HG02840 (cell line): ENCODE results near the gene TRIM52.

Experiments
- ATAC-seq: cut with Tn5 transposase; IDR thresholded peaks from one replicate; pipeline ENCODE4 v1.9.1; 2021; ENCODE audit warnings: mild to moderate bottlenecking, moderate library complexity, moderate number of reproducible peaks; ENCODE audit not compliant: unreplicated experiment, low FRiP score

The TRIM52 gene

DNA sequence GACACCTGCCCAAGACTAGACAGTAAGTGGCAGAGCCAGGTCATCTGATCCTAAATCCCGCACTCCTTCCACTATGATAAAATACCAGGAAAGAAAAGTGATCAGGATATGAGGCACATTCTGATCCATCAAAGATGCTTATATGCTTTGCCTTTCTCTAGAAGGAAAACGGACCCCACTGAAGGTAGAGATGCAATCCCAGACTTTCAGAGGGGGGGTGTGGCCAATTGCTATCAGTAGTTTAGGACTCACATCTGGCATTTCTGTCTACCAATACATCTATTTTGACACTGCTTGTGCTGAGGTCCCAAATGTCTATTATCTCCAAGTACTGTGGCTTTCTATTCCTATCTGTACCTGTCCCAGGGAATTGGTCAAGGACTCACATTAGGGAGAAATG is 1.7 kb downstream of the TRIM52 start:
- no peak for ATAC-seq

DNA sequence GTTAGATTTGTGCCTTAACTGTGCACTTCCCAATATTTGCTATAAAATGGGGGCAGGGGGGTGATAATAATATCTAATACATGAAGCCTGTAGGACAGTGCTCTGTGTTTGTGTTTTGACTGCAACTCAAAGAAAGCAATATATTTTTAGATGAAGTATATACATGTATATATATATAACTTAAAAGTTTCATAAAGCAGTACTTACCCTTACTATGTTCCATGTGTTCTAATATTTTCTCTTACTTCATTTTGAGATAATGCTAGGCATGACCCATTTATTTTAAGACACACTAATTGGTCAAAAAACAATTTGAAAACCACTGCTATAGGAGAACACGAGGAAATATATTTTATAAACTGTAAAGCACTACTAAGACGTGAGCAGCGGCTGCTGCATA is 2.4 kb downstream of the TRIM52 start:
- ATAC-seq: no peak

DNA sequence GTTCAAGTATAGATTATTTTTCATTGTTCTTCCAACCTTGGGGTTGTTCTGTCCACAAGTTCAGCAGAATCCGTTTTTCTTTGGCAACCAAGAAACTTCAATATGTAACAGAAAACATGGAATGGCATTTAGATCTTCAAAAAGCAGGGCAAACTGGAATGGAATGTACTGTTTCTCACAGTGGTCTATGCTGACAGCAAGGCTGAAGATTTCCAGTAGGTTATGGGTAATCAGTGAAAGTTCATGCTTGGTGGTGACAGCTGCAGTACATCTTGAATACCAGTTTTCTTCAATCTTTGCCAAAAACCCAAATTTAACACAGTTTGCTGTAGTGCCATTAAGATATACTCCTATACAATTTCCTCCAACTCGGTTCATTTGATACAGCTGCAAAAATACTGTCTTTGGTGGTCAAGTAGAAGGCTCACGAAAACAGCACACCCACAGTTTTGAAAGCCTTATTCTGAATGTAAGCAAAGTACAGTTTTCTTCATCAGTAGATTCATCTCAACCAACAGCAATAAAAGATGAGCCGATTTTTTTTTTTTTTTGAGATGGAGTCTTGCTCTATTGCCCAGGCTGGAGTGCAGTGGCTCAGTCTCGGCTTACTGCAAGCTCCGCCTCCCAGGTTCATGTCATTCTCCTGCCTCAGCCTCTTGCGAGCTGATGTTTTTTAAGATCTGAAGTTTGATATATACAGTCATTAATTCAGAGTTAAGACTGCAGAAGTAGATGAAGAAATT is 4.9 kb downstream of the TRIM52 start:
- no peak for ATAC-seq

DNA sequence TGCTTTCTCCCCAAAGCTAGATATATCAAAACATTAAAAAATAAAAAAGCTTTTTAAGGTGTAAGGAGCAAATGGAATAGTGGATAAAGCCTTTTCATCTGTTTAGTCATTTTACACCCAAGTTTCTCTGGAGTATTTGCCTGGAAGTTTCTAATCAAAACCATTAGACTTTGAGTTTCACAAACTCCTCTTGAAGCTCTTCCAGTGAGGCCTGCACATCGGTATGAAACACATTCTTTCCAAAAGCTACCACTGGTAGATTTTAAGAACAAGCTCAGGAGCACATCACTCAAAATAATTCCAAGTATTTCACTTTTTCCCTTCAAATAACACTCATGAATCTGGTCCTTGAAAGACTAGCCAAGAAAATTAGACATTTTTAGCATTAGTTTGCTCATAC is 5.7 kb downstream of the TRIM52 start:
- no peak for ATAC-seq

DNA sequence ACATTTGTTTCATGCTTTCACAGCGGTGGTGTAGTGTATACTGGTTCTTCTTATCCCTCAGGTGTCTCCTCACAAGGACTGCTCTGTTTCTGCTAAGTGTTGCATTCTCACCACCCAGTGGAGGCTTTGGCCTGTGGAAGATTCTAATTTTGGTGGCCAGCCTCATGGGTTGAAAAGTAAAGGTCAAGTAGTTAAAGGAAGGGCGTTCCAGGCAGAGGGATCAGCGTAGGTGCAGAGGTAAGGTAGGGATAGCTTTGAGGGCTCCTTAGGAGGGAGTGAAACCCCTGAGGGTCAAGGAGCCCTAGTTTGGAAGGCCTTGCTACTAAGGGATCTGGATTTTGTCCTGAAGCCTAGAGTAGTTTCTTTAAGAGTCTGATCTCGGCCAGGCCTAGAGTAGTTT is 12.7 kb downstream of the TRIM52 start:
- no peak for ATAC-seq

DNA sequence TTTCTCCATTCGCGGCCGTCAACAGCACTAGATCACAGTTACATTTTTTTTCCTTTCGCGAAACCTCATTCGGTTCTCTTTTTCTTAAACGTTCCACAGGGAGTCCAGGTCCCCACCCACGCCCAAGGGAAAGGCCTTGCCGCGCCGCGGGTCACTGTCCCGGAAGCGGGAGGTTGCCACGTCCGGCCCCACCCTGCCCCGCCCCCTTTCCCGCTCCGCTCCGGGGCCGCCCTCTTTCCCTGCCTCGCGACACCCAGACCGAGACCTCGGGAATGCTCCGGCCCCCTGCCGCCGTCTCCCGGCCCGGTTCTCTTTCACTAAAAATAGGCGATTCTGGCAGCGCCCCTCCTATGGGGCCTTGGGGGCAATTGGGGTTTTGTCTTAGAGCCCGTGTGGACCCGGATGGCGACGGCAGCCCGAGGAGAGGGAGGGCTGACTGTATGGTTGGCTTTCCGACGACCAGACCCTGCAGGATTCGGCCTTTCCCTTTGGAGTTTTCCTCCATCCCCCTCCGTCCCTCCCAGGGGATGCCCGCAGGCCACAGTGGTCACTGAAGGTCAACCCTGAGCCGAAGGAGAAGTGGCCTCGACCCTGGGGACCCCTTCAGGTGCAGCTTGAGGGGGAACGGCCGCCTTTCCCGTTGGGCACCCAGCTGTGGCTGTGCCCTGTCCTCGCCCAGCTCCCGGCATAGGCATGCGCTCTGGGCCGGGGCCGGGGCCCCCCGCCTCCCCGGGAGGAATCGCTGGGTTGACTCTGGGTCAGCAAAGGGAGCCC is 14.5 kb downstream of the TRIM52 start:
- peak; percentile 35 for ATAC-seq

DNA sequence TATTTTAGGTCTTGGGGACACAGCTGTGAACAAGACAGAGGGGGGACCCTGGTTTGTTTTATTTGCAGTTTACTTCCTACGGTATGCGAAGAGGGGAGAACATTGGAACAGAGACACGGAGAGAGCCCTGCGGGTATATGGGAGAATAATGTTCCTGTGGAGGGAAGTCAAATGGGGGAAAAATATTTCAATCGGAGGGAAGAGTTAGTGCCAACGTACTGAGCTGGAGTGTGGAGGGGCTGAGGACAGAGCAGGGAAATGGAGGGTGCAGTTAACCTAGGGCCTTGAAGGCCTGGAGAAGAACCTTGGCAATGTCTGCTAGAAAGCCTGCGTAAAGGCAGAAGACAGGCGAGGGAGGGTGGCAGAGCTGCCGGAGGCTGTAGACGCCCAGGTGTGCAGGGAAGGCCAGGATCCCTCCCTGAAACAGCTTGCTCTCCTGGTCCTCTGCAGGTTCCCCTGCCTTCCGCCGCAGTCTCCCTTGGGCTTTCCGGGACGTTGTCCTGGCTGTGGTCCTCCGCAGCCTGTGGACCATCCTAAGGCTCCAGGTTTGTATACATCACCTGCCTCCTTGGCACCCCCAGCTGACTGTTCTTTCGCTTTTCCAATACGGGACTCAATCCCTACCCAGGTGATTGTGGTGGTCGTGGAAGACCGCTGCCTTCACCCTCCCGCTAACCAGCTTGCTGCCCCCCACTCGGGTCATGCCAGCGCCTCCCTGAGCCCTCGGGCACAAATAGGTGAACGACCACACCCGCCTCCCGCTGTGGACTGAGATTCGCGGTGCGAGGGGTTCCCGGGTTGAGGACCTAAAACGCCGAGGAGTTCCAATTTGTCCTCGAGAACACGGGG is 15.3 kb downstream of the TRIM52 start:
- no peak for ATAC-seq

DNA sequence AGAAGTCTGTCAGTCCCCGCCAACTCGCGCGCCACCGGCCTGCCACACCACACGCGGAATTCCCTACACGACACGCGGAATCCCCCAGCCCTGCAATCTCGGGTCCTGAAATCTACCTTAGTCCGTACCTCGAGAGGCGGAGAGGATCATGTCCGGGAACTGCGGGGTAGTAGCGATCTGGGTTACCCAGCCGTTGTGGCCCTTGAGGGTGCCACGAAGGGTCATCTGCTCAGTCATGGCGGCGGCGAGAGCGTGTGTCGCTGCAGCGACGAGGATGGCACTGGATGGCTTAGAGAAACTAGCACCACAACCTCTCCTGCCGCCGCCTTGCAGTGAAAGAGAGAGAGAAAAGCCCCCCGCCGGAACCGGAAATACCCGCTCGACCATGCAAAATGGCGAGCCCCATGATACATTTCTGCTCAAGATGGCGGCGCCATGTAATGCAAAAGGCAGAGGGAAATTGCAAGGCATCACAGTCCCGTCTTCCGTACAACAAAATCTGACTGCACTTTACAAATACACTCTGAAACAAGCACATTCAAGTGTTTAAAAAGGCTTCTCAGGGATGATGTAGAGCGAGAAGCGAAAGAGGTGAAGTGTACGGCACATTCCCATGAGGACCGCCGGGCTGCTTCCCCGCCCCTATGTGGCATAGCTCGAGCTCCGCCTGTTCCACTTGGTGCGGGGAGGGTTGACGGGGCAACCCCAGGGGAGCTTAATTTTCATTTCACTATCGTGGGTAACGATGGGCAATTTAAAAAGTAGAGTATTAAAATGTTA is 17.2 kb downstream of the TRIM52 start, which contains the start of gene RACK1:
Gene RACK1, minus strand, starts transcription at position 343 of the 780 bp plus-strand sequence. Its CDS starts 106 bp downstream, at position 237.
- ATAC-seq: peak; percentile 56

DNA sequence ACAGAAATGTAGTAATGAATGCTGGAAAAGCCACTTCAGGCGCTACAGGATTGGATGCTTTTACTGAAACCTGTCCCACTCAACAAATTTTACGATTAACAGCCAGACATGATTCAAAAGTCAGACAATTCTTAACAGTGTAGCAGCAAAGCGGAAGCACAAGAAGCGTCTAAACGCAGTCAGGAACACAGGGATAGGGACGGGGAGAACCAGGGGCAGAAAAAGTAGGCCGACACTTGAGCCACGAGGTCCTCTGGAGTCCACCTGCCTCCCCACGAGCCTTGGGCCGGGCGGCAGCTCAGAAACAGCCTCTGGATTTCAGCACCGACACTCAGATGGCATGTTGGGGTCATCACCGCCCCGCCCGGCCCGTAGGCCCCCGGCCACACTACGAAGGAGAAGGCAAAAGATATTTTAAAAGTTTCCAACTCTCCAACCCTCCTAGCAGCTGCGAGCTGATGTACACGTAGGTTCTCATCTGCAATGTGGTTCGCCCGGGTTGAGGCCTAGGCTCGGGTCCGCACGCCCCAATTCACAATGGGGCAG is 17.9 kb downstream of the TRIM52 start:
- ATAC-seq: no peak

DNA sequence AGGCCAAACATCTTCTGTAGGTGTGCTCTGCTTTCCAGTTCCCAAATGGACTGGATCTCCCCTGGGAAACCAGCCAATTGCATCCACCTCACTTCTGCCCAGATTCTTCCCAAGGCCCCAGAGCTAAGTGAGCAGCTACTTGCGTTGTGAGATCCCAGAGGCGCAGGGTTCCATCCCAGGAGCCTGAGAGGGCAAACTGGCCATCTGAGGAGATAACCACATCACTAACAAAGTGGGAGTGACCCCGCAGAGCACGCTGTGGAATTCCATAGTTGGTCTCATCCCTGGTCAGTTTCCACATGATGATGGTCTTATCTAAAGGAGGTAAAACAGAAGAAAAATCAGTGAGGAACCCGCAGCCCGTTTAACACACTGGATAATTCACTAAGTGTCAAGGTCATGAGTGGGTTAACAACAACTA is 18.9 kb downstream of the TRIM52 start:
- no peak for ATAC-seq

DNA sequence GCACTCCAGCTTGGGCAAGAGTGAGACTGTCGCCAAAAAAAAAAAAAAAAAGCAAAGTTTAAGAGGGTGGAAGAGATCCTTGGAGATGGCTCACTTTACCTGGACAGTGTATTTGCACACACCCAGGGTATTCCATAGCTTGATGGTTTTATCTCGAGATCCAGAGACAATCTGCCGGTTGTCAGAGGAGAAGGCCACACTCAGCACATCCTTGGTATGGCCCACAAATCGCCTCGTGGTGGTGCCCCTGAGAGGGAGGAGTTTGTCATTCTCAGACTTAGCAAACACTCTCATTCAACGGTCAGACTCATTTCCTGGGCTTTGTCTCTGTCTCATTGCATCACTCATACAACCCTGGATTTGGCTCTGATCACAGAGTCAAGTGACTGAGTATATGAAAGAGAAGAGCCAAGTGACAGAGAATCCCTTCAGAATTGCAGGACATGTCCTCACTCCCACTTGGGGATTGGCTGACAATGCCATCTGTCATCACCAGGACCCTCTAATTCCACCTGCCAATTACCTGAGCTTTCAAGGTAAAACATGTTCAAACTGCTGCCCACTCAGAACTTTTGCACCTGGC is 19.5 kb downstream of the TRIM52 start:
- ATAC-seq: no peak

DNA sequence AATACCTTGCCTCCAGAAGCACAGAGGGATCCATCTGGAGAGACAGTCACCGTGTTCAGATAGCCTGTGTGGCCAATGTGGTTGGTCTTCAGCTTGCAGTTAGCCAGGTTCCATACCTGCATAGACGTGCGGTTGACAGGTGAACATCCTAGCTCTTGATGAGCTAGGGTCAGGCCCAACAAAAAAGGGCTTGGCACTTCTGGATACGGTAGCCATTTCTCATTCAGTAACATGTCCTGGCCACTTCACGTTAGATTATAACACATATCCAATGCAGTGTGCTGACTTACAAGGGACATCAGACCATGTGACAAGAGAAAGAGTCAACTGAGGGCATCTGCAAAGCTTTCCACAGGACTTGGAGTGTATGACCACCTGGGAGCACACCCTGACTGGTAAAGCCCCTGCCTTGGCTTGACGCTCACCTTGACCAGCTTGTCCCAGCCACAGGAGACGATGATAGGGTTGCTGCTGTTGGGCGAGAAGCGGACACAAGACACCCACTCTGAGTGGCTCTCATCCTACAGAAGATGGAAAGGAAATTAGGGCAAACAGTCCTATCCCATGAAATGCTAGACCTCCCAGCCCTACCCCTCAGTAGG is 21.8 kb downstream of the TRIM52 start:
- ATAC-seq: no peak

DNA sequence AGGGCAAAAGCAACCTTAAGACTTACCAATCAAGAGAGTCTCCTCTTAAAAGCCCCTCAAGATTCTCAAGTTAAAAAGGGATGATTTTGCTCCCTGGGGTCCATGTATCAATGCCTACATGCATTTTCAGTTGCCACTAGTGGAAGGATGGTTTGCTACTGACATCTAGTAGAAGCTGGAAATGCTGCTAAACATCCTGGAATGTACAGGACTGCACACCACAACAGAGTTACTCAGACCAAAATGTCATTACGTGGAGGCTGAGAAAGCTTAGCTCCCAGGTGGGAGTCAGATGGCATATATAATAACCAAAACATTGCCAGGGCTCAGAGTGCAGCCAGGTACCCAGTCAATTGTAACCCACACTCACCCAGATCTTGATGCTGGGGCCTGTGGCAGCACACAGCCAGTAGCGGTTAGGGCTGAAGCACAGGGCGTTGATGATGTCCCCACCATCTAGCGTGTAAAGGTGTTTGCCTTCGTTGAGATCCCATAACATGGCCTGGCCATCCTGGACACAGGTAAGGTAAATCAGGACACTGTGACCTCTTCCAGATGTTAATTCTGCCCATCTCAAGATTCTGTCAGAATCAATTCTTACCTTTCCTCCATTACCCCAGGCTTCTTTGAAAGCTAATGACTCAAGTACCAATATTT is 23.1 kb downstream of the TRIM52 start:
- no peak for ATAC-seq

DNA sequence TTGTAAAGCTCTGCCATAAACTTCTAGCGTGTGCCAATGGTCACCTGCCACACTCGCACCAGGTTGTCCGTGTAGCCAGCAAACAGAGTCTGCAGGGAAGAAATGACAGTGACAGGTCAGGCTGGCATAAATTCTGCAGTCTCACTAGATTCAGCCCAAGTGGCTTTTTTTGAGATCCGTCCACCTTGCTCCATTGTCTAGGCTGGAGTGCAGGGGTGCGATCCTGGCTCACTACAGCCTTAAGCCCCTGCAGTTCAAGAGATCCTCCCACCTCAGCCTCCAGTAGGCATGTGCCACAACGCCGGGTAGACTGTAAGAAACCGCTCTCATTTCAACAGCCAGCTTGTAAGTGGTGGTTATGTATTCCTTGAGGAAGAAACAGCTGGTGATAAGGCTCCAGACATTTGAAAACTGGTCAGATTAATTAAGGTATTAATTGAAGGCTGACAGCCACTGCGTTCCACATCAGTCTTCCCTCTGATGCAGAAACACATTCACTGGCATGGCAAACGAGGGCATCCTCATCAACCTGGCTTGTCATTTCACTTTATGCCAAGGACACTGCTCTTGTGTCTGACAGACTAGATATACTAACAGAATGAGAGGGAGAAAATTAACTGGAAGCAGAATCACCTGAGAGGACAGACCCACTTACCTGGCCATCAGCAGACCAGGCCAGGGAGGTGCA is 23.8 kb downstream of the TRIM52 start:
- ATAC-seq: no peak

DNA sequence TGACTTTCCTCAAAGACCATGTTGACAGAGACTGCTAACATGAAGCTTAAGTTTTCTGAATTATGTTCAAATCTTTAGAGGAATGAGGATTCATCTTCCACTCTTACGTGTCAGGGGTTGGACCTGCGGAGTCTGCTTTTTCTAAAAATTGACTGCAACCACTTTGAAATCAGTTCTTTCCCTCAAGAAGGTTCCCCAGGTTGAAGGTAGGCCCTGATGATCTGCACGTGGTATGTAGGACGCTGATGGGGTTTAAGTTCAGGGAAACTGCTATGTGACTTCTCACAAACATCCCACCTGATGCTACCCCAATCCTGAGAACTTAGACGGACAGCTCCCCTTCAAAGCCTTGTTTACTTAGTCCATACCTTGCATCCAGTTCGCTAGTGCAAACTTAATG is 24.5 kb downstream of the TRIM52 start:
- ATAC-seq: no peak

DNA sequence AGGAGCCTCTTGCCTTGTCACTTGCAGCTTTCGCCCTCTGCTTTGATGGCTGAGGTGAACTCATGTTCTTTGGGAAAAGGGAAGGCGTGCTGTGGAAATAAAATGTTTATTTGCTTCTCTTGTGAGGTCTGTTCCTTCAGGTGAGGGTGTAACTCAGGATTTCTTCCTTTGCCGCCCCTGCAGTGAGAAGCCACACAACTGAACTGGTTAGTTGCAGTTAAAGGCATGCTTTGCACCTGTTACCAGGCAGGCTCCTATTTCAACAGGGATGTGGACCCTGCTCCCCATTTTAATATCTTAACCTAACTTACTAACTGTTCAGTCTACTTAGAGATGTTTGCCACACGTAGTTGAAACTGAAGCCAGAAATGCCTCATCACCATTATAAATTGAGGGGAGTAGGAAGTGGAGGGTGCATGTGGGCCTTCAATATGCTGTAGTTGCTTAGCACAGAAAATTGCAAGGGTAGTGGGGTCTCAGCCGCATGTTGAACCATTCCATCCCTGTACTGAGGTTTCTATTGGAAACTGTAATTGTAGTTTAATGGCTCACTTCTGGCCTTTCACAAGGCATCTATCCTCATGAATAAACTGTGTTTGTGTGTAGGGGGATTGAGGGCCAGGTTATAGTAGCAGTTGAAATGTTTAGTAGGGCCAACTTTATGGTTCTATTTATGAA is 25.1 kb downstream of the TRIM52 start:
- no peak for ATAC-seq

DNA sequence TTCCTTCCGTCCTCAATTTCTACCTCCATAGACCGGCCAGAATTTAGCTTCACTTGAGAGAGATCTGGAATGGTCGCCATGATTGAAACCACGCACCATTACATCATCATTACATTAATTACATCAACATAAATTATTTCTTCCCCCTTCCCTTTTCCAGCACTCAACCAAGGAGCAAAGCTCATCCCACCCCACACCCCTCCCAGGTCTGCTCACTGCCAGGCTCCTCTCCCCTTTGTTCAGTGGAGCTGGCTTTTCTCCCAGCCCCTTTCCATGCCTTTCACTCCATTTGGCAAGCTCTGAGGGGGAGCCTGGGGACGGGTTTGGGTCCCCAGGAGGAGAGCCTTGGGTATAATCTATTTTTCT is 25.6 kb downstream of the TRIM52 start:
- ATAC-seq: no peak
